ENCODE data around the gene CD55.

GRCh38 chr1:207308451-207309190 lies 12.9 kb upstream of the CD55 start:
- TF ChIP-seq CTCF (conservative IDR thresholded peaks at IDR 0.05; ENCODE audit: low read depth, low read length), result no peak
- TF ChIP-seq EZH2 (IDR thresholded peaks at IDR 0.05; ENCODE audit: low read length, unreplicated experiment), result no peak
- TF ChIP-seq EZH2phosphoT487 (IDR thresholded peaks at IDR 0.05; ENCODE audit: borderline replicate concordance, low read length), result no peak

All from PC-3 (cell line).